ENCODE data around the gene C14orf132.

The C14orf132 gene

DNA sequence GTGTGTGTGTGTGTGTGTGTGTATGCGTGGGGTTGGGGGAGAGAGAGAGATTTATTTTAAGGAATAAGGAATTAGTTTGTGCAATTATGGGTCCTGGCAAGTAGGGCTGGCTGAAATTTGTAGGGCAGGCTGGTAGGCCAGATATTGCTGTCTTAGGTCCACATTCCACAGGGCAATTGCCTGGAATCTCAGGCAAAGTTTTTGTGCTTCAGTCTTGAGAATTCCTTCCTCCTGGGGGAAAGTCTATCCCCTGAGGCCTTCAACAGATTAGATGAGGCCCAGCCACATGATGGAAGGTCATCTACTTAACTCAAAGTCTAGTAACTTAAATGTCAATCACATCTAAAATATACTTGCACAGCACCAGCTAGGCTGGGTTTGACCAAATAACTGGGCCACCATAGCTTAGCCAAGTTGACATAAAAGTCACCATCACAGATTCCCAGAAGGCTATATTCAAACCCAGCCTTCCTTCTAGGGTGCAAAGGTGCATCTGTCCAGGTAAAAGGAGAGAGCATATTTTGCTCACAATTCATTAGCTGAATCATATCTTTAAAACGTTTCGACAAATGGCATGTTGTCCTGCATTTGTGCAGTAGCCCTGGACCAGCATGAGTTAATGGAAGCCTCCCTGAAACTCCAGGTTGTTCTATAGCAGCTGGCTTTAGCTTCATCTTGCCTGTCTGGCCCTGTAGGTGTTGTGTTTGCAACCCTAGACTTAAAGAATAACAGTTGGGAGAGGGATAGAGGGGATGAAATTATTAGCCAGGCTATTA is 63.1 kb downstream of the C14orf132 start:
- DNase-seq: no peak

DNA sequence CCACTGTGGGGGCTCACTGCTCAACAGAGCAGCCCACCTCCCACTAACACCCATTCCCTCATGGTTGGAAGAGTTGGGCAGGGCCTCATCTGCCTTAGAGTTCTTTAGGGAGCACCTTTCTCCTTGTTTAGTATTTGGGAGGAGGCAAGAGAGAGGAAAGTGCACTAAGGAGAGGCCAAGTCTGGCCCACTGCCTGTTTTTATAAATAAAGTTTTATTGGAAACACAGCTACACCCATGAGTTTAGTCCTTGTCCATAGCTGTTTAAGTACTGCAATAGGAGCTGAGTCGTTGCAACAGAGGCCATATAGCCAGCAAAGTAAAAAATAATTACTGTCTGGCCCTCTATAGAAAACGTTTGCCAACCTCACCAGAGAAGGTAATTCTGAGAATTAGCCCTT is 63.9 kb downstream of the C14orf132 start:
- DNase-seq: no peak

DNA sequence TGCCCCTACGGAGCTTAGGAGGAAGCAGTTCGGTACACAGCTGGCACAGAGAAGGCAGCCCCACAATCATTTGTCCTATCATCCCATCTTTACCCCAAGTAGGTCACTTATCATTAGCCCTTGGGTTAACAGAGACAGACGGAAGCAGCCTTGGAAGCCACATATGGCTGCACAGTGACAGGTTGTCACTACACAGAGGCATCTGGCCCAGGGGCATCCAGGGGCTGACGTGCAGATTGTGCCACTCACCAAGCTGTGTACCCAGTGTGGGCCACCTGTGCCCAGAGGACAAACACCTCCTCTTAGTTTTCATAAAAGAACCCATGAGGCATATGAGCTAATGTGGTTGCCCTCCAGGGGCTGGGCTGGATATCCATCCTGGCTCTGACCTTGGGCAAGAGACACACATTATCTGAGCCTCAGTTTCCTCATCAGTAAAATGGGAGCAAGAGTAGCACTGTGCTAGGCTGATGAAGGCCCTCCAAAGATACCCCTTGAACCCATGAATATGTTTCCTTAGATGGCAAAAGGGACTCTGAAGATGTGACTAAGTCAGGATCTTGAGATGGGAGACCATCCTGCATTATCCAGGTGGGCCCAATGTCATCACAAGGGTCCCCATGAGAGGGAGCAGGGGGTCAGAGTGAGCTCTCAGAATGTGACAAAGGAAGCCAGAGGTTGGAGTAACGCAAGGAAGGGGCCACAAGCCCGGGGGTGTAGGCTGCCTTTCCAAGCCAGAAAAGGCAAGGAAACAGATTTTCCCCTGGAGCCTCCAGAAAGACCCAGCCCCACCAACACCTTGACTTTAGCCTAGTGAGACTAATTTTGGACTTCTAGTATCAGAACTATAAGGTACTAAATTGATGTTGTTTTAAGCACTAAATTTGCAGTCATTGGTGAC is 64.6 kb downstream of the C14orf132 start:
- no peak for DNase-seq

DNA sequence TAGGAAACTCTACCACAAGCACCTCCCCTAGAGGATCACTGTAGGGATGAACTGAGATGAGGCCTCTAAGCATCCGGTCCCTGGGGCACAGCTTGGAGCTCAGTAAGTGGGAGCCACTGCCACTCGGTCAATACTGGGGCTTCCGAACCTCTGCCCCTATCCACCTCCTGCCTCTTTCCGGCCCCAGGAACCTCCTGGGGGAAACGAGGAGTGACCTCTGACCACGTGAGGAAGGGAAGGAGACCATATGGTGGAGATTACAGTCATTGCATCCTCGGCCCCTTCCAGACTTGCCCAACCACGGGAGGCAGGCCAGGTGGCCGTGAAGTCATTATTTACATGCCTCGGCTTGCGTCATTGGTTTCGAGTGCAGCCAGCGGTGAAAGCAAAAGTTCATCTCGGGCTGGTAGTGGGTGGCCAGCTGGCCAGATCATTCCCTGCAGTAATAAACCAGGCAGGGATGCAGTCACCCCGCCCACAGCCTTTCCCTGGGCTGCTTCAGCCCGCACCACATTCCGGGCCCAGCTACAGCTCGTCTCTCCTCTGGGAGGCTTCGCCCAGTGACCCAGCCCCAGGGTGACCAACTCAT is 65.4 kb downstream of the C14orf132 start:
- DNase-seq: no peak

DNA sequence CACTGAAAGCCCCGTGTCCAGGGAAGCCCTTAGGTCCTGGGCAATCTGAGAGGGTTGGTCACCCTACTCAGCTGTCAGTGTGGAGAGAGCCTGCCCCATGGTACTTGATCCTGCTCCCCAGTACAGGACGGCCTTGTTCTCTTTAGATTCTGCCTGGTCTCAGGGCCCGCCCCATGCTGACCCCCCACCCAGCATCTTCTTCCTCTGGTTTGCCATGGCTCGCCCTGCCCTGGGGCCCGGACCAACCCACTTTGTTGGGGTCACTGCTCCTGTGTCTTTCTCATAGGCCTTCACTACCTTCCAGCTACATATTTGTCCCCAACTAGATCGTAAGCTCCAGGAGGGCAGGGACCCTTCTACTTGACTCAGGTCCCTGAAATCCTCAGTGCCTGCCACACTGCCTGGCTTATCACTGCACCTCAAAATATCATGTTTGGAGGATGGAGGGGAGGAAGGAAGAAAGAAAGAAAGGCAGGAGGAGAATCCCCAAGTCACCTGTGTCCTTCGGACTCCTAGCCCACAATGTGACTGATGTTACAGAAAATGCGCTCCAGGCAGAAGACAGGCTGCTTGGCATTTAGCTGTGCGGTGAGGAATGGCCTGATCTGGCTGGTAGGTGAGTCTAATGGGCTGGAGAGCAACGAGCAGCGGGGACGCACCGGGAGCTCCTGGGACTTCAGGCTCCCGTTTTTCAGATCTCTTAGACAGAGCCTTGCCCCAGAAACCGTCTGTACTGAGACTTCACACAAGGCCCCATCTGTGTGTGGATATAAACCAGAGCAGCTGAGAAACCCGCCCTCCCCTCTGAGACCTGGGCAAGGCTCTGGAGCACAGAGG is 66.1 kb downstream of the C14orf132 start:
- no peak for DNase-seq

DNA sequence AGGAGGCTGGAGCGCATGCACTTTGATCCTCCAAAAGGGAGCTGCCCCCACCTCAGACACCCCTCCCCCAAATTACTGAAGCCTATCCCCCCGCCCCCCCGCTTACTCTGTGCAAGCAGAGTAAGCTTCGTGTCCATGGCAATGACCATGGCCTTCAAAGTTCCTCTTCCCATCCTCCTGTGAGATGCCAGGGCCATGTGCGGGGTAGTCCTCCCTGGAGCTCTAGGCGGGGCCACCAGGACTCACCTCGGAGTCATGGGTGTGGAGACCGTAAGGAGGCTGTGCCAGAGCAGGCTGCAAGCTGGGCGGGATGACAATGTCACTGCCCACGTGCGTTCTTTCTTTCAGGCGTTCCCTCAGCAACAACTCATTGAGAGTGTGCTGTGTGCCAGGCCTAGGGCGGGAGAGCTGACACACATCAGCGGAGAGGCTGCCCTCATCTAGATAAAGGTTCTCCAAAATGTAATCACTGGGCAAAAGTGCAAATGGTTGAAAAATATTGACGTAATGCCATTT is 66.8 kb downstream of the C14orf132 start:
- DNase-seq: no peak

DNA sequence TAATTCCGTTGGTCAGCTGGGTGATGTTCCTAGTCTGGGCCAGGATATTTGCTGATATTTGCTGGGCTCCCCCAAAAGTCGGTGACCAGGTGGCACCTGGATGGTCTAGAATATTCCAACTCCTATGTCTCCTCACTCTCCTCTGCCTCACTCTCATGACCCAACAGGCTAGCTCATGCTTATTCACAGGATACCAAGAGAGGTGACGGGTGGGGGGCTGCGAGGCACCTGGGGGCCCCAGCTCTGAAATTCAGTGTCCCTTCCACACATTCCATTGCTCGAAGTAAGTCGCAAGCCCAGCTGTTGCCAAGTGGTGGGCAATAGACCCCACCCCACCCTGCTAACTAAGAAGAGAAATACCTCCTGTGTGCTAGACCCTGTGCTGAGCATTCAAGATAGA is 67.7 kb downstream of the C14orf132 start:
- DNase-seq: no peak

DNA sequence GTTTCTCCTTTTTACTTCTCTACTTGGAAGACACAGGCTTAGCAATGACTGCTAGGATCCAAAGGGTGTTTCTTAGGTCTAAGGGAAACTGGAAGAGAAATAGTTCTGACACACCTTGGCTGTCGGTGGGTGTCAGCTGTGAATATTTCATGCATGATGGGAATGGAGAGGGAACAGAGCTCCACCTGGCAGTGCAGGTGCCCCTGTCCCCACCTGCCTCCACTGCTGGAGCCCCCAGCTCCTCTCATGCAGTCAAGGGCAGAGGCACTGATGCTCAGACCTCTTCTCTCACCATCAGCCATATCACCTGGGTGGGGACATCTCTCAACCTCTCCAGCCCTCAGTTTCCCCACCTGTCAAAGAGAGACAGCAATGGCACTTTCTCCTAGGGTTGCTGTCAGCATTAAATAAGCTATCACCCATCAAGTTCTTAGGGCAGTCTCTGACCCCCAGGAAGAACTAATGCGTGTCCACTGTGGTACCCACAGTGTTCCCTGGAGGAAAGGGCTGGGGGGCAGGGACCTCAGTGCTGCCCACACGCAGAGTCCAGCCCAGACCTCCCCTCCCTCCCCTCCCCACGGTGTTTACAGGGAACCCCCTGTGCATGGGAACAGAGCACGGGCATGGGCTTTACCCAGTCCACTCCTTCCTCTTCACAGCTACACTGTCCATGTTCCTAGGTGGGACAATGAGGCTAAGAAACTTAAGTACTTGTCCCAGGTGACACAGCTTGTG is 69.1 kb downstream of the C14orf132 start:
- no peak for DNase-seq

DNA sequence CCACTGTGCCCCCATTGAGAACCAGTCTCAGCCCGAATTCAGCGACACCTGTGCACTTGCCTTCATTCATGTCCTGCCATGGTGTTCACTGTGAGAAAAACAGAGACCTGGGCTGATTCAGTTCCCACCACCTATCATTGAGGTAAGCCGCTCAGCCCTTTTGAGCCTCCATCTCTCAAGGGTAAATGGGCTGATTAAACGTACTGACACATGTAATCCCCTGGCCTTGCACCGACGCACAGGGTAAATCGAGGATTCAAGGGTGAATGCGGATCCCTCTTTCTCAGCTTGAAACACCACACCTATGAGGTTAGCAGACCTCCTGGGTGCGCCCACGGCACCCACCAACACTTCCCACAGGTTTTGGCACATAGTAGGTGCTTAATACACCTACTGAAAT is 69.7 kb downstream of the C14orf132 start:
- no peak for DNase-seq

DNA sequence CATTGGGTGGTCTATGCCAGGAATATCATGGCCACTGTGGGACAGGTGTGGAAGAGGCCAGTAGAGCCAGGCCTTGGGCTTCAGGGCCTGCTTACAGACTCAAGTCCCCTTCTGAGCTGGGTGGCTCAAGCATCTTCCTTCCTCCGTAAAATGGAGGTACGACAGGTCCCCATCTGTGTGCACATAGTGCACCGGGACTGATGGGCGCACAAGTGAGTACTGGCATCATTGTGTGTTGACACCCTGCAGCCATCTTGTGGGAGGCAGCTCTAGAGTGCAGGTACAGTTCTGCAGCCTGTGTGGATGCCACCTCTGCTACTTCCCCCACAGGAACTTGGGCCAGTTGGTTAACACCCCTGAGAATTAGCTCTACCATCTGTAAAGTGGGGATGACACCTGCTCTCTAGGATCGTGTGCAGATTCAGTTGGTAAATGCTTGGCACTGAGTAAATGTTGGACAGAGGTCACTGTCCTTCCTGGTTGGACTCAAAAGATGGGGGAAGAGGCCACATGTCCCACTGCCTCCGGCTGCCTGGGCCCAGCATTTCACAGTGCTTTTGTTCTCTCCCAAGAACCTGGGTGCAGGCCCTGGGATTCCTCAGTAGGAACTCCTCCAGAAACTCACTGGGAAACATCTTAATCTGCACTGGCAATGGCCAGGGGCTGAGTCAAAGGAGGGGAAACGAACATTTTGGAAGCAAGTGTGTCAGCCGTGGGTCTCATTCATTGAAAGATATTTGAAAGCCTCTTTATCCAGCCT is 70.6 kb downstream of the C14orf132 start:
- no peak for DNase-seq

DNA sequence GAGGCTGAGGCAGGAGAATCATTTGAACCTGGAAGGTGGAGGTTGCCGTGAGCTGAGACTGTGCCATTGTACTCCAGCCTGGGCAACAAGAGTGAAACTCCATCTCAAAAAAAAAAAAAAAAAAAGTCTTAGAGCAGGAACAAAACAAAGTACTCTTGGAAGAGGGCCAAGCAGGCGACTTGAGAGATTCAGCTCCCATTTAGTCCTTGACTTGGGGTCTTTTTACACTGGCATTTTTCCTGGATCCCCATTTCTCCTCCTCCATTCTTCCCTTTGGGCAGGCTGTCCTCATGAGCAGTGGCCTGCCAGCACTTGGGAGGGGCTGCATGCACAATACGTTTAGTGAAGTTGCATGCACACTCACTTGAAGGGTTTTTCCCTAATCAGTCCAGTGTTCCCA is 72.9 kb downstream of the C14orf132 start:
- no peak for DNase-seq

DNA sequence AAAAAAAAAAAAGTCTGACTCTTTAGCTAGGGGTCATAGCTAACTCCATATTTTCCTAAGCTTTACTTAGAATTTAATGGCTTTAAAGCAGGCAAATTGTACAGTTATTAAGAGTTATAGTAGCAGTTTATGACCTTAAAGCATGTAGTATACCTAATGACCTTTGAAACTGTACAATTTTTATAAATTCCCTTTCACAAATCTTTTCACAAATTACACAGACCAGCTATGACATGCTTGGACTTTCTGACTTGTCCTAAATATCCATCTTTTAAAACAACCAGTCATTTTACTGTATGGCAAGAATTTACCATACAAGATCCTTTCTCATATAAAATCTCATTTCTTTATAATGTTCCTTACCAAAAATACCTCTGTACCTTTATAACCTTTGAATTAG is 74.8 kb downstream of the C14orf132 start:
- no peak for DNase-seq

DNA sequence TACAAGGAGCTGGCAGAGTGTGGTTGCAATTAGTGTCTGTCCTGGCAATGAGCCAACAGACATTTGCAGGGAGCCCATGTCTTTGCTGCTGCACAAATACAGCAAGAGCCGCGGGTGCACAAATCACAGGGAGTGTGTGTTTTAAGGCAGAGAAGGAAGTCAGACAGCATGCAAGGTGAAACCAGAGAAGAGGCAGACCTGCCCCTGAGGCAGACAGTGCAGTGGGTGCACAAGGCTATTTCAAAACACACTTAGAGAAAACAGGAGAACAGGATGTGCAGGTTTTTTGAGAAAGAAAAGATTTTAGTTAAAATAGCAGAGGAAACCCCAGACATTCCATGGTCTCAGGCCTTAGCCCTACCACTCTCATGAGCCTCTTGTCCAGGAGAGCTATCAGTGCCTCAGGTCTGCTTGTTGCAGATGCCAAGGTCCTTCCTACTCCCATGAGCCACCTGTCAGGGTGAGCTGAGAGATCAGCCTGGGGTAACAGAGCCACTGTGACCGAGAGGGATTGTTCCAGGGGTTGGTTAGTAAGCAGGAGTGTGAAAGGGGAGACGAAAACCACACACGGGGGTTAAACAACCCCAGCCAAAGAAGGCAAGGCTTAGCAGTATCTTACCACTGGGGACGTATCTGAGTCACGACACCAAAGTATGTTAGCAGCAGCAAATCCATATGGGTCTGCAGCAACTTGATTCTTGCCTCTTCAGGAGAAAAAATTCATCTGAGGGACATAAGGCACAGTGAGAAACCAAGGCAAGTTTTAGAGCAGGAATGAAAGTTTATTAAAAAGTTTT is 78.1 kb downstream of the C14orf132 start:
- peak; percentile 32 for DNase-seq

DNA sequence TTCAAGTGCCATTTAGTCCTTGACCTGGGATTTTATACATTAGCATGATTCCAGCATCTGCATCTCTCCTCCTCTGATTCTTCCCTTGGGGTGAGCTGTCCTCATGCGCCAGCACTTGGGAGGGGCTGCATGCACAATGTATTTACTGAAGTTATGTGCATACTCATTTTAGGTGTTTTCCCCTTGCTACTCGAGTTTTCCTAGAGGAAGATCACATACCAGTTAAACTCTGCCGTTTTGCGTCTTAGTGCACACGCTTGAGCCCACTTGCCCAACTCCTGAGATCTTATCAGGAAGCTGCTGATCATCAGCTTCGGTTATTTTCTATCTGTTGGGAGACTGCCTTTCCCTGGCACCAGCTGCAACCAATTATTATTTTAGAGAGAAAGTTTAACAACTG is 78.8 kb downstream of the C14orf132 start:
- no peak for DNase-seq

DNA sequence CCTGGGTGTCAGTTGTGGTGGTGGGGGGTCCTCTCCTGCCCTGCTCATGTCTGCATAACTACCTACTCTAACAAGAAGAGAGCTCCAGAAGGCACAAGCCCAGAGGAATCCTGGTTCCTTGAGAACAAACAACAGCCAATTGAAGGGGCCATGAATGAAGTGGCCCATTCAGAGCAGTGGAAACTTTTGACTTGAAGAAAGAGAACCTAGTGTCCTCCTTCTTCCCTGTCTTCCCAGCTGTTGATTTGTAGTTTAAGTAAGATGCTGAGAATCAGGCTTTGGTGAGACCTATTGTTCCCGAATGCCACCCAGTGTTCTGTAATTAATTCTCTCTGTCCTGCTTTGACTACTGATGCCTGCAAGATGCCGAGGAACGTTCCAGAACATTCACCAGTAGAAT is 79.2 kb downstream of the C14orf132 start:
- DNase-seq: no peak

DNA sequence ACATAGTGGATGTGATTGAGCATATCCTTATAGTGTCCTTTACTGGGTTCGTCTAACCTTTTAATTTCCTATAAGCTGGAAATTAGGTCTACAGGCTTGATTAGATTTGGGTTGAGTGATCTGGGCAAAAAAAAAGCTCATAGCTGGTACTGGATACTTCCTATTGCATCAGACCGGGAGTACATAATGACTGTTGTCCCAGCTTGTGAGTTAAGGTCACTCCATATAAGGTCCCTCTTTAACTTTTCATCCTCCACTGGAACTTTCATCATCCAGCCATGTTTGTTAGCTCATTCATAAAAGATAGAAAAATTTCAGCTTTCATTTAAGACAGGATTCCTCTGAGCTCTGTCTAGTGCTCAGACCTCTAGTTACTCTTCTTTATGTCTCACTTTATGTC is 80.8 kb downstream of the C14orf132 start:
- no peak for DNase-seq

DNA sequence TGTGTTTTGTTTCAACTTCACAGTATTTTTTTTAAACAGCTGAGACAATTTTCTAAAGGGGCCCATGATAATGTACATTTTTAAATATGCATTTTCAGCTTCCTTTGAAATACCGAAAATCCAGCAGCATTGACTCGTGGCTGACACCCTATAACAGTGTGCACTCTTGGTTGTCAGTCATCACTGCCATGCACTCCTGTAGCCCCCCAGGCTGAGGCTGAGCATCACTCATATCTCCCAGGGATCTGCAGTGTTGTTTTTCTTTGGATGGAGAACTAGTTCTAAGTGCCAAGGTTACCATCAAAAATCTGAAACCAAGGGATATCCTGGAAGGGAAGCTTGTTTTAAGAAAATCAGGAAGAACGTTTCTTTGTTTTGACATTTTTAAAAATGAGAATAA is 81.2 kb downstream of the C14orf132 start:
- DNase-seq: no peak

DNA sequence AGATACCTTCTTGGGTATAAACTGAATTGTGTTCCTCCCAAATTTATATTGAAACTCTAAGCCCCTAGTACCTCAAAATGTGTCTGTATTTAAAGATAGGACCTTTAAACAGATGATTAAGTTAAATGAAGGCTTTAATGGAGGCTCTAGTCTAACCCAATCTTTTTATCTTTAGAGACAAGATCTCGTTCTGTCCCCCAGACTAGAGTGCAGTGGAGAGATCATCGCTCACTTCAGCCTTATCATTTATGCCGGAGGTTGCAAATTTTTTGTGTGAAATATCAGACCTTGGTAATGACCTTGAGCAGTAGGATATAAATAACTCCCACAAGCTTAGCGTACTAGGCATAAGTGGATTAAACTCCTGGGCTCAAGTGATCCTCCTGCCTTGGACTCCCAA is 81.8 kb downstream of the C14orf132 start:
- no peak for DNase-seq

DNA sequence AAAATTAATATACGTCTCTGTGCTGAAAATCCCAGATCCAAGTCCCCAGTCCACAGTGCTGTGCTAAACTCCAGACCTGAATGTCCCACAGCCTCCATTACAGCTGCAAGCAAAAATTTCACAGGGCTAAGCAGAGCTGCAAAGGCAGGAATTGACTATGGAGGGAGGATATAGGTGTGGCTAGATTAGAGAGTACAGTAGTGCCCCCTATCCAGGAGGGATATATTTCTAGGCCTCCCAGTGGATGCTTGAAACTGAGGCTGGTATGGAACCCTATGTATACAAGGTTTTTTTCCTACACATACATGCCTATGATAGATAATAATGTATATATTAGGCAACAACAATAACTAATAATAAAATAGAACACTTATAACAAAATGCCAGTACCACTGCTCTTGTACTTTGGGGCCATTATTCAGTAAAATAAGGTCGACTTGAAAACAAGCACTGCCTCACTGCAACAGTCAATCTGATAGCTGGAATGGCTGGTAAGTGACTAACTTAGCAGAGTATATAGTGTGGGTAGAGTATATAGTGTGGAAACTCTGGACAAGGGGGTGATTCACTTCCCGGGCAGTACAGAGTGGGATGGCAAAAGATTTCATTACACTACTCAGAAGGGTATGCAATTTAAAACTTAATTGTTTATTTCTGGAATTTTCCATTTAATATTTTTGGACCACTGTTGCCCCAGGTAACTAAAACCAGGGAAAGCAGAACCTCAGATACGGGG is 82.7 kb downstream of the C14orf132 start:
- no peak for DNase-seq

DNA sequence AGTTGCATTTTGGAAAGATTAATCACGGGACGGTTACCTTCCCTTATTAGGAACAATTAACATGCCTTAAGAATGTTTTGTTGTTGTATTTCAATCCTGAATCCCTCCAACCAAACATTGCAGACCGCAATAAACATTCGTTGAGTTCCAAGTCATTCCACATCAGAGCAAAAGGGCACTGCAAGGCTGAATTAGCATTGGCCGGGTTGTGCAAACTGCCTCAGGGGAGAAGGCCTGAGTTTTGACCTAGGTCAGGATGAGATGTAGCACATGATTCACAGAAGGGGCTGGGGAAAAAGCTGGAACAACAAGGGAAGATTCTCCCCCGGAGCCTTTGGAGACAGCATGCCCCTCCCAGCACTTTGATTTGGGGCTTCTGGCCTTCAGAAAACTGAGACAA is 83.3 kb downstream of the C14orf132 start:
- no peak for DNase-seq

All from NCI-H1417 treated with DMSO at 0.1 percent for 48 hours (cell line).